H9 (cell line): ENCODE measurements around the gene CCDC93. TPM values are rescaled to one million over a fixed set of nuclear protein-coding genes. Genes with fewer than 3 reads are reported as not detected.

Experiments used
- DNase-seq: peaks from one replicate; pipeline ENCODE4 v3.0.0-alpha.2; 2017
- H2AFZ ChIP-seq: one replicate; pipeline ENCODE4 v1.6.1; 2013; ENCODE audit warnings: mild to moderate bottlenecking, low read length, control low read depth, moderate library complexity
- H2AK5ac ChIP-seq: 2 replicates; pipeline ENCODE4 v1.6.1; 2013; ENCODE audit warnings: low read length, control low read depth, mixed read lengths; ENCODE audit not compliant: insufficient read length
- H2BK120ac ChIP-seq: one replicate; pipeline ENCODE4 v1.6.1; 2013; ENCODE audit warnings: low read depth, mild to moderate bottlenecking, low read length, control low read depth, inconsistent platforms; ENCODE audit not compliant: poor library complexity, severe bottlenecking
- H2BK12ac ChIP-seq: 2 replicates; pipeline ENCODE4 v1.6.1; 2013; ENCODE audit warnings: low read length, control low read depth, mixed read lengths, low read depth; ENCODE audit not compliant: insufficient read length
- H2BK15ac ChIP-seq: 2 replicates; pipeline ENCODE4 v1.6.1; 2013; ENCODE audit warnings: low read depth, low read length, control low read depth
- H2BK20ac ChIP-seq: one replicate; pipeline ENCODE4 v1.6.1; 2013; ENCODE audit warnings: low read depth, mild to moderate bottlenecking, low read length, control low read depth, inconsistent platforms; ENCODE audit not compliant: poor library complexity, severe bottlenecking
- H2BK5ac ChIP-seq: 2 replicates; pipeline ENCODE4 v1.6.1; 2013; ENCODE audit warnings: low read length, control low read depth, mixed read lengths; ENCODE audit not compliant: insufficient read length
- H3K14ac ChIP-seq: 2 replicates; pipeline ENCODE4 v1.6.1; 2013; ENCODE audit warnings: low read length, control low read depth; ENCODE audit not compliant: insufficient read depth
- H3K18ac ChIP-seq: 2 replicates; pipeline ENCODE4 v1.6.1; 2013; ENCODE audit warnings: low read depth, mild to moderate bottlenecking, mixed read lengths, low read length, control low read depth; ENCODE audit not compliant: insufficient read length
- H3K23ac ChIP-seq: 2 replicates; pipeline ENCODE4 v1.6.1; 2013; ENCODE audit warnings: low read length, control low read depth, mixed read lengths, low read depth; ENCODE audit not compliant: insufficient read length
- H3K23me2 ChIP-seq: 2 replicates; pipeline ENCODE4 v1.6.1; 2013; ENCODE audit warnings: low read depth, mild to moderate bottlenecking, mixed read lengths, low read length, control low read depth; ENCODE audit not compliant: insufficient read length, poor library complexity, severe bottlenecking
- H3K27ac ChIP-seq: 2 replicates; pipeline ENCODE4 v1.5.1; 2013; ENCODE audit warnings: low read length, control low read depth, mixed read lengths, low read depth; ENCODE audit not compliant: insufficient read length
- H3K27me3 ChIP-seq: 2 replicates; pipeline ENCODE4 v1.6.1; 2013; ENCODE audit warnings: low read length, control low read depth, inconsistent platforms; ENCODE audit not compliant: insufficient read depth
- H3K4ac ChIP-seq: 2 replicates; pipeline ENCODE4 v1.6.1; 2013; ENCODE audit warnings: low read depth, mild to moderate bottlenecking, control low read depth, inconsistent platforms, low read length, moderate library complexity
- H3K4me1 ChIP-seq: 2 replicates; pipeline ENCODE4 v1.6.1; 2013; ENCODE audit warnings: low read length, control low read depth, inconsistent platforms; ENCODE audit not compliant: insufficient read depth
- H3K4me2 ChIP-seq: 2 replicates; pipeline ENCODE4 v1.6.1; 2013; ENCODE audit warnings: low read length, control low read depth, mixed read lengths; ENCODE audit not compliant: insufficient read length, insufficient read depth
- H3K56ac ChIP-seq: 2 replicates; pipeline ENCODE4 v1.6.1; 2013; ENCODE audit warnings: low read depth, mild to moderate bottlenecking, mixed read lengths, low read length, control low read depth; ENCODE audit not compliant: insufficient read length
- H3K79me1 ChIP-seq: 2 replicates; pipeline ENCODE4 v1.6.1; 2013; ENCODE audit warnings: low read depth, mild to moderate bottlenecking, moderate library complexity, low read length, control low read depth, inconsistent platforms; ENCODE audit not compliant: insufficient read depth, poor library complexity, severe bottlenecking
- H3K79me2 ChIP-seq: 2 replicates; pipeline ENCODE4 v1.6.1; 2013; ENCODE audit warnings: low read length, control low read depth, inconsistent platforms; ENCODE audit not compliant: insufficient read depth
- H3K9ac ChIP-seq: 2 replicates; pipeline ENCODE4 v1.6.1; 2013; ENCODE audit warnings: low read length, control low read depth, mixed read lengths; ENCODE audit not compliant: insufficient read length; ENCODE audit errors: extremely low read depth
- H3K9me3 ChIP-seq: one replicate; pipeline ENCODE4 v1.6.1; 2013; ENCODE audit warnings: low read depth, low read length, inconsistent platforms; ENCODE audit not compliant: control insufficient read depth
- H3T11ph ChIP-seq: one replicate; pipeline ENCODE4 v1.6.1; 2013; ENCODE audit warnings: mild to moderate bottlenecking, low read length, control low read depth, inconsistent platforms
- H4K20me1 ChIP-seq: one replicate; pipeline ENCODE4 v1.6.1; 2013; ENCODE audit not compliant: control insufficient read depth, insufficient read length, insufficient read depth
- H4K5ac ChIP-seq: 2 replicates; pipeline ENCODE4 v1.6.1; 2013; ENCODE audit warnings: low read depth, mild to moderate bottlenecking, mixed read lengths, low read length, control low read depth; ENCODE audit not compliant: insufficient read length
- H4K8ac ChIP-seq: replicated peaks from 2 replicates; pipeline ENCODE4 v1.6.1; 2013; ENCODE audit warnings: low read length, control low read depth, mixed read lengths, low read depth; ENCODE audit not compliant: insufficient read length
- H4K91ac ChIP-seq: 2 replicates; pipeline ENCODE4 v1.6.1; 2013; ENCODE audit warnings: low read depth, mild to moderate bottlenecking, moderate library complexity, mixed read lengths, low read length, control low read depth; ENCODE audit not compliant: insufficient read length
- H3K27ac Mint-ChIP-seq, 3 experiments: 2 replicates in 2 of 3; 3 replicates in 1 of 3; pipeline ENCODE4 v1.8.0; 2020 to 2021; ENCODE audit warnings: mixed read lengths in 3 of 3, mild to moderate bottlenecking in 1 of 3, moderate library complexity in 1 of 3
- H3K27me3 Mint-ChIP-seq: 2 replicates; pipeline ENCODE4 v1.8.0; 2021; ENCODE audit warnings: low read depth, mild to moderate bottlenecking, moderate library complexity, mixed read lengths
- H3K36me3 Mint-ChIP-seq, 3 experiments: 2 replicates in 2 of 3; 3 replicates in 1 of 3; pipeline ENCODE4 v1.8.0; 2020 to 2021; ENCODE audit warnings: low read depth in 3 of 3, mixed read lengths in 3 of 3; ENCODE audit not compliant: insufficient read depth in 1 of 3
- H3K4me1 Mint-ChIP-seq, 2 experiments: 2 replicates each; pipeline ENCODE4 v1.8.0; 2020; ENCODE audit warnings: mixed read lengths in 2 of 2
- H3K4me3 Mint-ChIP-seq, 2 experiments: 2 replicates in 1 of 2; 3 replicates in 1 of 2; pipeline ENCODE4 v1.8.0; 2020 to 2021; ENCODE audit warnings: mild to moderate bottlenecking in 2 of 2, mixed read lengths in 2 of 2, moderate library complexity in 1 of 2
- H3K9me3 Mint-ChIP-seq, 2 experiments: 2 replicates in 1 of 2; 3 replicates in 1 of 2; pipeline ENCODE4 v1.8.0; 2020; ENCODE audit warnings: mild to moderate bottlenecking in 2 of 2, mixed read lengths in 2 of 2, moderate library complexity in 1 of 2
- CTCF ChIP-seq: fragments of 200-600 bp; sonication (generic); conservative IDR thresholded peaks from 3 replicates; pipeline ENCODE4 v1.8.0; 2021; ENCODE audit warnings: antibody characterized with exemption, mild to moderate bottlenecking
- WGBS: extraction: QIAGEN DNeasy Blood & Tissue Kit; methylation state at CpG from one replicate; pipeline ENCODE4 v1.1.7; 2013; ENCODE audit warnings: missing lambda C conversion rate, low lambda C conversion rate, mixed read lengths; ENCODE audit not compliant: insufficient read length; ENCODE audit errors: extremely low coverage; 5-methylcytosine and 5-hydroxymethylcytosine counted together
- total RNA-seq: library from RNA; stranded (reverse); gene quantifications from 2 replicates; pipeline ENCODE4 v1.2.1, GENCODE V29; 2021

CCDC93 gene
- total RNA-seq, 1 experiment from 2014 or later = 16.4 TPM

DNA sequence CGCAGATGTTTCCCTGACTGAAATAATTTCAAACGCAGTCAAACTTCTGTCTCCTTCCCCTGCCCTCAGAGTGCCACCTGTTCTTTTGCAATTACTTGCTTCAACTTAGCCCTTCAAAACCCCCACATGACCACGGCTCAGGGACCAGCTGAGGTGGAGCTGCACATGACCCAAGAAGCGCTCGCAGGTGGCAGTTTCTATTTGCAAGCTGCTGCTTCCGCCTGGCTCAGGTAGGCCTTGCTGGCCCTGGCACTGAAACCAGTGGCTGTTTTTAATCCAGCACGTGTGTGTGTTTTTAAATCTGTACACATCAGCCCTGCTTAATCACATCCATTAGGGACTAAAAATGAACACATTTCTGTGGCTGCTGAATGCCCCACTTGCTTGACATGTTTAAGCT, 95.3 kb downstream of the CCDC93 start:
- H3K9ac ChIP-seq = no peak overlapping the region
- no peak overlapping the region for H3K18ac ChIP-seq
- no peak overlapping the region for H3K4ac ChIP-seq
- no peaks in the 10 kb centered on the region for H3K23me2 ChIP-seq
- no peaks in the 10 kb centered on the region for H3K27me3 ChIP-seq
- H4K20me1 ChIP-seq = no peaks in the 10 kb centered on the region
- no peak for TF ChIP-seq CTCF
- H3K4me2 ChIP-seq = no peak overlapping the region
- Mint-ChIP-seq H3K27me3 (no peaks in the 10 kb centered on the region), H3K36me3 (peaks cover 26 to 50% (median 33%) of the 10 kb centered on the region in 3 experiments), H3K9me3 (peaks cover 9 to 13% of the 10 kb centered on the region in 2 experiments; a peak in 4 of 5 replicates), H3K4me1 (no peaks in the 10 kb centered on the region), H3K27ac (no peak overlapping the region), H3K4me3 (no peak overlapping the region)
- H3K79me1 ChIP-seq = no peaks in the 10 kb centered on the region
- H4K5ac ChIP-seq = no peak overlapping the region
- no peak overlapping the region for H3K27ac ChIP-seq
- H2BK20ac ChIP-seq = no peak overlapping the region
- no peak overlapping the region for H3K23ac ChIP-seq
- H3K79me2 ChIP-seq = no peaks in the 10 kb centered on the region
- H2BK15ac ChIP-seq = no peak overlapping the region
- H2BK12ac ChIP-seq = no peak overlapping the region
- no peak overlapping the region for H3K56ac ChIP-seq
- no peak overlapping the region for H2BK5ac ChIP-seq
- no peaks in the 10 kb centered on the region for H3K4me1 ChIP-seq
- DNase-seq = no peak
- no peak overlapping the region for H4K8ac ChIP-seq
- H4K91ac ChIP-seq = no peak overlapping the region
- no peaks in the 10 kb centered on the region for H3K9me3 ChIP-seq
- no peak overlapping the region for H2BK120ac ChIP-seq
- H3T11ph ChIP-seq = no peak overlapping the region
- WGBS = no CpG with 5 or more reads among the region's 7 CpGs
- no peak overlapping the region for H3K14ac ChIP-seq
- no peak overlapping the region for H2AK5ac ChIP-seq
- H2AFZ ChIP-seq = no peak overlapping the region
